GM18861 (cell line): ENCODE measurements around the gene KRTAP12-1.
"Not testable (repeated sequence)": the region's sequence is repeated elsewhere in the genome, so short reads cannot be mapped to it uniquely, and the experiment has no call there.

Experiments used
- ATAC-seq: cut with Tn5 transposase; IDR thresholded peaks from one replicate; pipeline ENCODE4 v1.9.1; 2021; ENCODE audit not compliant: unreplicated experiment

The KRTAP12-1 gene

DNA sequence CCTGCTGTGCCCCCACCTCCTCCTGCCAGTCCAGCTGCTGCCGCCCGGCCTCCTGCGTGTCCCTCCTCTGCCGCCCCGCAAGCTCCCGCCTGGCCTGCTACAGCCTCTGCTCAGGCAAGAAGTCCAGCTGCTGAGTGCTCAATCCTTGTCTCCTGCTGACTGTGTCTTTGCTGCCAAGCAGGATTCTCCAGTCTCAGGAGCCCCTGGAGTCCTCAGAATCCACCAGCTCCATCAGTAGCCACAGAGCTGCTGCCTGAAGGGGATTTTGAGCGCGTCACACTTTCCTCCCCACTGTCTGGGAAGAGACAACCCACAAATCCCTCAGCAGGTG lies 34.8 kb downstream of the KRTAP12-1 start:
- ATAC-seq: no peak

- ATAC-seq: not testable (repeated sequence)
These were observed 35.4 kb downstream of the KRTAP12-1 start, which contains the start of gene KRTAP10-11 for GRCh38 chr21:44646366-44647221. Gene KRTAP10-11 (plus strand): TSS chr21:44646414. CDS start chr21:44646459, 45 bp downstream.

DNA sequence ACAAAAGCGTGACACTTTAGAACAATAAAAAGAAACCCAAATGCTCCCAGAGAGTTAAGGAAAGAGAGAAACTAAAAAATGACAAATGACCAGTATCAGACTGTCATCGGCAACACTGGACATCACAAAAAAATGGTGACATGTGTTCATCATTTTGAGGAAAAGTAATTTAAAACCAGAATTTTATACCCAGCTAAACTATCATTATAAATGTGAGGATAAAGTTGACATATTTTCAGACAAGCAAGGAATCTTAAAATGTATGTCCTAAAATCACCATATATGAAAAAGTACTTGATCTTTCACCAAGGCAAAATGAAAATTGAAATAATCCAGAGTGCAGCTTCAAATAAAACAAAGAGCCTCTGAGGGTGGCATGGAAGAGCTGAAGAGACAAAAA lies 37.1 kb downstream of the KRTAP12-1 start:
- ATAC-seq: no peak

GRCh38 chr21:44643741-44644310 lies 38.1 kb downstream of the KRTAP12-1 start:
- ATAC-seq: no peak

DNA sequence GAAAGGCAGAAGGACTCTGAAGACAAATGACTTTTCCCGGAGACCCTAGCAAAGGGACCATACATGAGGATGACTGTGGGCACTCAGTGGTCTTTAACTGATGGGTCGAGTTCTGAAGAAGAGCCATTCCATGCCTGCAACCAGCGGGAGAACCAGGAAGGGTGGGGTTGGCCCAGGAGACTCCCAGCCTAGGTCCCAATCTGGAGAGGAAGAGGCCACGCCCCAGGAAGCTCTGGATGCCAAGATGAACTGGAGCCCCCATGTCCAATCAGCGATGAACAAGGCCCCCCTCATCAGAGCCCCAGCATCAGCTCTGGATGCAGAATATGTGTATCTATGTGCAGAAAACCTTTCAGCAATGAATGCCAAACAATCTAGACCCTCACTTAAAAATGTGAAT lies 41.2 kb downstream of the KRTAP12-1 start:
- no peak for ATAC-seq

GRCh38 chr21:44639331-44639655 lies 42.7 kb downstream of the KRTAP12-1 start:
- no peak for ATAC-seq

- ATAC-seq: not testable (repeated sequence)
These were observed 43.2 kb downstream of the KRTAP12-1 start for GRCh38 chr21:44638506-44639330.

GRCh38 chr21:44637851-44638348 lies 44.1 kb downstream of the KRTAP12-1 start:
- ATAC-seq: not testable (repeated sequence)

DNA sequence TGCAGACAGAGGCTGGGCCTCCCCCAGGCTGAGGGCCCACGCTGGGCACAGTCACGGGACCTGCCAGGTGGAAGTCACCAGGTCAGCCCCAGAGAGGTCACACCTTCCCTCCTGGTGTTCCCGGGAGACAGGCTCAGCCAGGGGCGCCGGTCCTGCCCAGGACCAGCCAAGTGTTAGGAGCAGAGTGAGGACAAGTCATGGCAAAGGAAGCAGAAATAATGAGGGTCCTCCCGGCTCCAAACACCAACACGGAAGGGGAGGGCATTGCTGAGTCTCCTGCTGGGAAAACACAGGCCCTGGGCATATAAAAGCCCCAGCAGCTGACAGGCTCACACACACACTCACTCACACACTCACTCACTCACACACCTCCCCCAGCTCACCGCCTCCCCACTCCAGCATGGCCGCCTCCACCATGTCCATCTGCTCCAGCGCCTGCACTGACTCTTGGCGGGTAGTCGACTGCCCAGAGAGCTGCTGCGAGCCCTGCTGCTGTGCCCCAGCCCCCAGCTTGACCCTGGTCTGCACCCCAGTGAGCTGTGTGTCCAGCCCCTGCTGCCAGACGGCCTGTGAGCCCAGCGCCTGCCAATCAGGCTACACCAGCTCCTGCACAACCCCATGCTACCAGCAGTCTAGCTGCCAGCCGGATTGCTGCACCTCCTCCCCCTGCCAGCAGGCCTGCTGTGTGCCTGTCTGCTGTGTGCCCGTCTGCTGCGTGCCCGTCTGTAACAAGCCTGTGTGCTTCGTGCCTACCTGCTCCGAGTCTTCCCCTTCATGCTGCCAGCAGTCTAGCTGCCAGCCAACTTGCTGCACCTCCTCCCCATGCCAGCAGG lies 44.7 kb downstream of the KRTAP12-1 start, which contains the start of gene KRTAP10-10:
KRTAP10-10 (plus strand) TSS at position 339 of the 833 bp plus-strand sequence; CDS start at position 401, 62 bp downstream.
- ATAC-seq: no peak

- no peak for ATAC-seq
These were observed 45.5 kb downstream of the KRTAP12-1 start for GRCh38 chr21:44636209-44637017.

- ATAC-seq: no peak
These were observed 49.9 kb downstream of the KRTAP12-1 start for GRCh38 chr21:44632067-44632466.
